SH-SY5Y (cell line): ENCODE data around the gene CEBPG.

Experiments
- GATA2 ChIP-seq: IDR thresholded peaks from 2 replicates; pipeline ENCODE4 v1.6.1; 2011; ENCODE audit warnings: mild to moderate bottlenecking, low read depth, low read length
- GATA3 ChIP-seq: IDR thresholded peaks from 2 replicates; pipeline ENCODE4 v1.6.1; 2011; ENCODE audit warnings: low read depth, mild to moderate bottlenecking, low read length, moderate library complexity

DNA sequence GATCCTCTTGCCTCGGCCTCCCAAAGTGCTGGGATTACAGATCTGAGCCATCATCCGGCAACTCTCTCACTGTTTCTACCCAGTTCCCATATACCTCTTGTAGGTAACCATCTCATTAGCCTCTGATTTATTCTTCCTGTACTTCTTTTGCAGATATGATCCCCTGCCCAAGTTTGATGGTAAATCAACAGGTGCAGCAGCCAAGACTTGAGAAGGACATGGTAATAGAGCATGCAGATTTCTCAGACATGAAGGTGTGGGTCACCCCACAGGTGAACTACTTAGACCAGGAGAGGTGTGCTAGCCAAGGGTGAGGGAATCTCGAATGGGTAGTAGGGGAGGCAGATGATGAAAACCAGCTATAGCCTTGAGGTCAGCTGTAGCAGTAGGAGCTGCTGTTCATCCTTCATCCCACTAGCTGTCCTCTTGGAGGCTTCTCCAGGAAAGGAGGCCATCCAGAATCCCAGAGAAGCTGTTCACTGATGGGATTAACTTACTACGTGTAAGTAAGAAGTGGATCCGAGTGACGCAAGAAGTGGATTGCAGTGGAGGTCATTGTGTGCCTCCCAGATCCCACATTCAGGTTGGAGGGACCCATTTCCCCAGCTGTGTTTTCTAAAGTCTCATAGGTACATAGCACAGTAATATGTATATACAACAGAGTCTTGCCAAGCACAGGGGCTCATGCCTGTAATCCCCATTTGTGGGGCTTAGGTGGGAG is 10.8 kb upstream of the CEBPG start:
- TF ChIP-seq GATA2 (no peak), GATA3 (no peak)
